HepG2 (cell line): ENCODE results near the gene ZSCAN2. TPM values are rescaled to one million over a fixed set of nuclear protein-coding genes. Genes with fewer than 3 reads are reported as not detected.

Source experiments
- BCL3 ChIP-seq: sonication (generic); formaldehyde crosslinking; IDR thresholded peaks from 2 replicates; pipeline ENCODE4 v1.5.1; 2020; ENCODE audit warnings: mild to moderate bottlenecking, missing genetic modification reagents, moderate library complexity
- BRF2 ChIP-seq: sonication (generic); formaldehyde crosslinking; IDR thresholded peaks from 2 replicates; pipeline ENCODE4 v1.8.1; 2022; ENCODE audit warnings: mild to moderate bottlenecking, missing genetic modification reagents
- E2F5 ChIP-seq: sonication (generic); formaldehyde crosslinking; conservative IDR thresholded peaks from 2 replicates; pipeline ENCODE4 v1.4.0; 2020; ENCODE audit warnings: missing genetic modification reagents
- HES4 ChIP-seq: sonication (generic); formaldehyde crosslinking; IDR thresholded peaks from 2 replicates; pipeline ENCODE4 v1.9.0; 2021; ENCODE audit warnings: mild to moderate bottlenecking, missing genetic modification reagents, borderline replicate concordance
- IRF1 ChIP-seq: sonication (generic); formaldehyde crosslinking; IDR thresholded peaks from 2 replicates; pipeline ENCODE4 v1.4.0; 2020; ENCODE audit warnings: low read depth, mild to moderate bottlenecking, missing genetic modification reagents
- JDP2 ChIP-seq: sonication (generic); formaldehyde crosslinking; IDR thresholded peaks from 2 replicates; pipeline ENCODE4 v1.8.1; 2022; ENCODE audit warnings: missing genetic modification reagents, borderline replicate concordance
- KDM3A ChIP-seq: IDR thresholded peaks from 2 replicates; pipeline ENCODE4 v1.6.1; 2018; ENCODE audit warnings: low read depth, missing compliant biosample characterization
- MIXL1 ChIP-seq: IDR thresholded peaks from 2 replicates; pipeline ENCODE4 v1.6.1; 2016
- MTF1 ChIP-seq: sonication (generic); formaldehyde crosslinking; IDR thresholded peaks from 2 replicates; pipeline ENCODE4 v1.5.0; 2020; ENCODE audit warnings: missing genetic modification reagents
- MYNN ChIP-seq: sonication (generic); formaldehyde crosslinking; IDR thresholded peaks from 2 replicates; pipeline ENCODE4 v1.4.0; 2020; ENCODE audit warnings: mild to moderate bottlenecking, low read depth, missing genetic modification reagents
- PHF5A ChIP-seq: IDR thresholded peaks from one replicate; pipeline ENCODE4 v1.6.1; 2018; ENCODE audit warnings: low read depth, missing genetic modification reagents; ENCODE audit not compliant: unreplicated experiment
- RBM22 ChIP-seq: fragments of 200-400 bp; formaldehyde crosslinking; optimal IDR thresholded peaks from 2 replicates; pipeline ENCODE3; 2017; ENCODE audit warnings: mild to moderate bottlenecking, low read length, moderate library complexity
- REPIN1 ChIP-seq: sonication (generic); formaldehyde crosslinking; IDR thresholded peaks from 2 replicates; pipeline ENCODE4 v1.8.0; 2022; ENCODE audit warnings: missing genetic modification reagents, low read depth, mild to moderate bottlenecking, borderline replicate concordance
- RORA ChIP-seq: sonication (generic); formaldehyde crosslinking; IDR thresholded peaks from 2 replicates; pipeline ENCODE4 v1.5.0; 2020; ENCODE audit warnings: mild to moderate bottlenecking, missing genetic modification reagents, moderate library complexity
- SETDB1 ChIP-seq: sonication (generic); formaldehyde crosslinking; IDR thresholded peaks from 2 replicates; pipeline ENCODE4 v1.5.1; 2020; ENCODE audit warnings: missing genetic modification reagents, mild to moderate bottlenecking, borderline replicate concordance
- TOE1 ChIP-seq: sonication (generic); formaldehyde crosslinking; IDR thresholded peaks from 2 replicates; pipeline ENCODE4 v1.4.0; 2020; ENCODE audit warnings: mild to moderate bottlenecking, missing genetic modification reagents
- TSC22D2 ChIP-seq: sonication (generic); formaldehyde crosslinking; IDR thresholded peaks from 2 replicates; pipeline ENCODE4 v1.5.1; 2020; ENCODE audit warnings: missing genetic modification reagents, mild to moderate bottlenecking, borderline replicate concordance
- ZNF260 ChIP-seq: sonication (generic); formaldehyde crosslinking; IDR thresholded peaks from 2 replicates; pipeline ENCODE4 v1.4.0; 2020; ENCODE audit warnings: missing genetic modification reagents, low read depth, mild to moderate bottlenecking, borderline replicate concordance
- ZNF264 ChIP-seq: sonication (generic); formaldehyde crosslinking; IDR thresholded peaks from 2 replicates; pipeline ENCODE4 v1.4.0; 2020; ENCODE audit warnings: missing genetic modification reagents
- ZNF510 ChIP-seq: sonication (generic); formaldehyde crosslinking; IDR thresholded peaks from 2 replicates; pipeline ENCODE4 v1.4.0; 2020; ENCODE audit warnings: low read depth, mild to moderate bottlenecking, missing genetic modification reagents
- ZNF549 ChIP-seq: sonication (generic); formaldehyde crosslinking; IDR thresholded peaks from 2 replicates; pipeline ENCODE4 v1.5.0; 2020; ENCODE audit warnings: missing genetic modification reagents
- ZNF619 ChIP-seq: sonication (generic); formaldehyde crosslinking; IDR thresholded peaks from 2 replicates; pipeline ENCODE4 v1.4.0; 2020; ENCODE audit warnings: mild to moderate bottlenecking, missing genetic modification reagents
- ZNF770 ChIP-seq: sonication (generic); formaldehyde crosslinking; IDR thresholded peaks from 2 replicates; pipeline ENCODE4 v1.5.0; 2020; ENCODE audit warnings: mild to moderate bottlenecking, missing genetic modification reagents
- ZSCAN22 ChIP-seq: sonication (generic); formaldehyde crosslinking; IDR thresholded peaks from 2 replicates; pipeline ENCODE4 v1.4.0; 2020; ENCODE audit warnings: mild to moderate bottlenecking, missing genetic modification reagents
- polyA plus RNA-seq, 8 experiments: library from polyadenylated mRNA; depleted of rRNA in 3 of 8; stranded (reverse) in 7 of 8; unstranded in 1 of 8; fragments of >200 nt; fragmentation: Illumina TruSeq in 4 of 8; extraction: Trizol in 4 of 8; gene quantifications; 2 replicates each; pipeline versions ENCODE4 v1.2.1 to v1.2.3, GENCODE V29; 2011 to 2016; ENCODE audit warnings: low read depth in 4 of 8, missing spikeins in 1 of 8, mixed read lengths in 1 of 8; ENCODE audit not compliant: insufficient read depth in 1 of 8
- total RNA-seq, 5 experiments: library from RNA; depleted of rRNA; stranded (reverse); fragments of >200 nt; fragmentation: Illumina TruSeq; extraction: Trizol; gene quantifications; 2 replicates each; pipeline ENCODE4 v1.2.3, GENCODE V29; 2016; ENCODE audit warnings: low read depth in 1 of 5

Gene ZSCAN2
- total and polyA plus RNA-seq, 2 of the 13 experiments (the other 11 are each of a cell fraction or from before 2014, with no cell fraction given) = 11.4 to 21.5 TPM

GRCh38 chr15:84600687-84601554, at the start of gene ZSCAN2 (continued):
- TF ChIP-seq BCL3 (CRISPR knock-in tag) (peak; percentile 38; the same call in 1 of the 2 replicates), ZNF770 (CRISPR knock-in tag) (peak; percentile 35; the same call in 1 of the 2 replicates), MIXL1 (CRISPR knock-in tag) (no peak), E2F5 (CRISPR knock-in tag) (no peak), PHF5A (CRISPR knock-in tag) (no peak), RORA (CRISPR knock-in tag) (no peak), ZNF619 (CRISPR knock-in tag) (no peak), REPIN1 (CRISPR knock-in tag) (peak; percentile 42; the same call in 1 of the 2 replicates), KDM3A (CRISPR knock-in tag) (0 out of 2 replicates have a peak, but pooled peaks have one; percentile 59), SETDB1 (CRISPR knock-in tag) (no peak), BRF2 (CRISPR knock-in tag) (0 out of 2 replicates have a peak, but pooled peaks have one; percentile 21), ZNF264 (CRISPR knock-in tag) (no peak), RBM22 (no peak), ZSCAN22 (CRISPR knock-in tag) (no peak), TOE1 (no peak), MYNN (CRISPR knock-in tag) (0 out of 2 replicates have a peak, but pooled peaks have one; percentile 15), TSC22D2 (CRISPR knock-in tag) (0 out of 2 replicates have a peak, but pooled peaks have one; percentile 34), ZNF260 (CRISPR knock-in tag) (no peak), HES4 (CRISPR knock-in tag) (peak; percentile 58; the same call in 1 of the 2 replicates), MTF1 (CRISPR knock-in tag) (no peak), JDP2 (CRISPR knock-in tag) (no peak), ZNF549 (CRISPR knock-in tag) (no peak), ZNF510 (CRISPR knock-in tag) (no peak), IRF1 (CRISPR knock-in tag) (no peak)
